Lung (tissue), 12 donors: Measurements from ENCODE around the gene LCE1A. TPM values are rescaled to one million over a fixed set of nuclear protein-coding genes. Genes with fewer than 3 reads are reported as not detected.

ENCODE experiments used
- ATAC-seq: fragments of 200-7000 bp; cut with Tn5 transposase; one replicate; pipeline ENCODE4 v1.9.1; 2020; ENCODE audit warnings: moderate number of reproducible peaks; ENCODE audit not compliant: insufficient read depth, low FRiP score
- DNase-seq, 3 donors: peaks; one replicate each; pipeline ENCODE4 v3.0.0-alpha.2; 2013 to 2017
- H3K27ac ChIP-seq, 2 donors: one replicate each; pipeline ENCODE4 v1.5.1; 2013; ENCODE audit warnings: mild to moderate bottlenecking in 2 of 2, moderate library complexity in 2 of 2, control low read depth in 1 of 2, inconsistent platforms in 1 of 2, low read depth in 1 of 2, low read length in 1 of 2
- H3K27me3 ChIP-seq, 3 donors: one replicate each; pipeline ENCODE4 v1.5.1; 2013; ENCODE audit warnings: low read length in 2 of 3; ENCODE audit not compliant: control insufficient read depth in 3 of 3, insufficient read depth in 3 of 3
- H3K36me3 ChIP-seq, 4 donors: one replicate each; pipeline ENCODE4 v1.5.1; 2013; ENCODE audit warnings: low read length in 4 of 4, mild to moderate bottlenecking in 1 of 4, moderate library complexity in 1 of 4; ENCODE audit not compliant: control insufficient read depth in 4 of 4, insufficient read depth in 4 of 4
- H3K4me1 ChIP-seq, 5 donors: one replicate each; pipeline ENCODE4 v1.5.1; 2013; ENCODE audit warnings: low read length in 5 of 5, mild to moderate bottlenecking in 2 of 5, moderate library complexity in 1 of 5; ENCODE audit not compliant: control insufficient read depth in 5 of 5, insufficient read depth in 5 of 5
- H3K4me3 ChIP-seq: one replicate; pipeline ENCODE4 v1.5.1; 2013; ENCODE audit warnings: mild to moderate bottlenecking, control low read depth, moderate library complexity
- H3K9ac ChIP-seq, 2 donors: one replicate each; pipeline ENCODE4 v1.5.1; 2013; ENCODE audit warnings: low read length in 2 of 2, control low read depth in 1 of 2; ENCODE audit not compliant: insufficient read depth in 1 of 2
- H3K9me3 ChIP-seq, 4 donors: one replicate each; pipeline ENCODE4 v1.5.1; 2013; ENCODE audit warnings: low read length in 3 of 4, mild to moderate bottlenecking in 1 of 4, moderate library complexity in 1 of 4; ENCODE audit not compliant: control insufficient read depth in 4 of 4, insufficient read depth in 3 of 4
- CTCF ChIP-seq: IDR thresholded peaks from 2 replicates; pipeline ENCODE4 v1.5.1; 2012; ENCODE audit warnings: mild to moderate bottlenecking; ENCODE audit errors: control extremely low read depth, extremely low read depth
- WGBS, 2 donors: extraction: QIAGEN DNeasy Blood & Tissue Kit; methylation state at CpG; one replicate each; pipeline ENCODE4 v1.1.7; 2013; 5-methylcytosine and 5-hydroxymethylcytosine counted together
- polyA plus RNA-seq, 2 donors: library from polyadenylated mRNA; stranded (reverse); fragments of 200-250 nt; gene quantifications; one replicate each; pipeline ENCODE4 v1.2.1, GENCODE V29; 2013
- total RNA-seq, 2 donors: library from RNA; depleted of rRNA in 1 of 2; stranded (reverse); fragments of >200 nt in 1 of 2; gene quantifications; one replicate each; pipeline ENCODE4 v1.2.1, GENCODE V29; 2014 to 2021
- donor health status: control.
- donor health status: control.
- donor health status: Bipolar disorder and iron deficiency.
- donor health status: healthy.
- donor health status: DM: yes; HTN: yes; CAD: no.

Gene LCE1A
- total and polyA plus RNA-seq, 4 donors, result not detected

- H3K9ac ChIP-seq, result no peak overlapping the region
- no peaks in the 10 kb centered on the region for H3K36me3 ChIP-seq
- ATAC-seq (no peak), DNase-seq (no peak)
- no peak overlapping the region for H3K27ac ChIP-seq
- WGBS, 2 donors, result 44% methylated on average over 5 of the region's 5 CpGs
- TF ChIP-seq CTCF, result no peak
- no peaks in the 10 kb centered on the region for H3K9me3 ChIP-seq
- H3K4me1 ChIP-seq, result no peaks in the 10 kb centered on the region
- H3K4me3 ChIP-seq, result no peak overlapping the region
- H3K27me3 ChIP-seq, result peaks cover 0 to 4% (median 0%) of the 10 kb centered on the region in 3 donors
These were observed 4.0 kb upstream of the LCE1A start for GRCh38 chr1:152823294-152823693.

DNA sequence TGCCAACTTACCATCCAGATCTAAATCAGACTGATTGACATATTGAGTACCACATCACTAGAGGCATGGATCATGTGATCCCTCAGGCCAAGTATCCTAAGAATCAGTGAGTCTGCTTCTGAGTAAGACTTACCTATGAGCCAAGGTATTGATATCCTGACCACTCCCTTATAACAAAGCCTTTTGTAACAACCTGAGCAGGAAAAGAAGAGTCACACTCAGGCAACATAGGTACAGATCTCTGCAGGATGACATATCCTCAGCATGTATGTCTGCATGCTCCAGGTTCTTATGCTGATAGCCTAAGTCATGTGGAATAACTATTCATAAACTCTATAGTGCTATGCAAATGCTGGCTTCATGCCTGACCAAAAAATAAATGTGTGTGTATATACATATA lies 2.3 kb upstream of the LCE1A start:
- TF ChIP-seq CTCF, result no peak
- H3K27me3 ChIP-seq, result peaks cover 0 to 4% (median 0%) of the 10 kb centered on the region in 3 donors
- peaks cover 0 to 2% (median 0%) of the 10 kb centered on the region in 4 donors for H3K9me3 ChIP-seq
- no peak overlapping the region for H3K4me3 ChIP-seq
- H3K36me3 ChIP-seq, result no peaks in the 10 kb centered on the region
- ATAC-seq (no peak), DNase-seq (no peak)
- no peaks in the 10 kb centered on the region for H3K4me1 ChIP-seq
- H3K27ac ChIP-seq, result no peak overlapping the region
- no peak overlapping the region for H3K9ac ChIP-seq

DNA sequence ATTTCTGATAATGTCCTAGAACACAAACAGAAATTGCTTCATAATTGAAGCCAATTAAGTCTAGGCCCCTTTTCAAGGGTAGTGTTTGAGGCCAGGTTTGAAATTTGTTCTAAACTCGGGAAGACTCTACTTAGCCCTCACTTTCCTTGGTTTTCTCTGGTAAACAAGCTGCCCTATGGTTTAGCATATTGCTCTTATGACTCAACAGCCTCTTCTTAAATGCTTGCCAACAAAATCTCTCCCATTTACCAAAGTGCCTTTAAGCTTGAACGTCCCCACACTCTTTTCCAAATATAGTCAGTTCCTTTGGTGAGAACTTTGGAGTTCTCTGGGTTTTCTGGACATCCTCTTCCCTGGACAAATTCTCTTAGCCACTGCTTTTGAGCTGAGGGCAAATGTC lies 9.6 kb downstream of the LCE1A start:
- WGBS, 2 donors, result 61 to 77% methylated on average over 2 of the region's 2 CpGs
- H3K27me3 ChIP-seq, result no peaks in the 10 kb centered on the region
- H3K27ac ChIP-seq, result no peak overlapping the region
- H3K4me3 ChIP-seq, result no peak overlapping the region
- DNase-seq (no peak), ATAC-seq (no peak)
- TF ChIP-seq CTCF, result no peak
- H3K9me3 ChIP-seq, result peaks cover 0 to 2% (median 0%) of the 10 kb centered on the region in 4 donors
- no peaks in the 10 kb centered on the region for H3K4me1 ChIP-seq
- H3K9ac ChIP-seq, result no peak overlapping the region
- no peaks in the 10 kb centered on the region for H3K36me3 ChIP-seq

GRCh38 chr1:152842556-152842955 lies 15.3 kb downstream of the LCE1A start, which contains the start of gene LCE6A:
Gene LCE6A (plus strand): TSS chr1:152842856. CDS start chr1:152843521, 665 bp downstream.
- Histone ChIP-seq H3K27me3 (no peaks in the 10 kb centered on the region), H3K9me3 (peaks cover 0 to 3% (median 0%) of the 10 kb centered on the region in 4 donors), H3K4me1 (no peaks in the 10 kb centered on the region), H3K27ac (no peak within 1 kb of the TSS), H3K4me3 (no peak within 1 kb of the TSS), H3K9ac (no peak within 1 kb of the TSS), H3K36me3 (no peaks in the 10 kb centered on the region)
- no peak for TF ChIP-seq CTCF
- DNase-seq (no peak), ATAC-seq (no peak)
- WGBS, 2 donors, result 74 to 94% methylated on average over 3 of the region's 3 CpGs
